HG02852 (cell line): Measurements from ENCODE around the gene CIT.
"Not testable (repeated sequence)": the region's sequence is repeated elsewhere in the genome, so short reads cannot be mapped to it uniquely, and the experiment has no call there.

Source experiments
- ATAC-seq: cut with Tn5 transposase; IDR thresholded peaks from one replicate; pipeline ENCODE4 v1.9.1; 2021; ENCODE audit warnings: mild to moderate bottlenecking, moderate library complexity; ENCODE audit not compliant: unreplicated experiment

Gene CIT

GRCh38 chr12:119746169-119746568 lies 131.0 kb downstream of the CIT start:
- ATAC-seq = no peak

- no peak for ATAC-seq
Measured at GRCh38 chr12:119744900-119745606, 132.1 kb downstream of the CIT start.

DNA sequence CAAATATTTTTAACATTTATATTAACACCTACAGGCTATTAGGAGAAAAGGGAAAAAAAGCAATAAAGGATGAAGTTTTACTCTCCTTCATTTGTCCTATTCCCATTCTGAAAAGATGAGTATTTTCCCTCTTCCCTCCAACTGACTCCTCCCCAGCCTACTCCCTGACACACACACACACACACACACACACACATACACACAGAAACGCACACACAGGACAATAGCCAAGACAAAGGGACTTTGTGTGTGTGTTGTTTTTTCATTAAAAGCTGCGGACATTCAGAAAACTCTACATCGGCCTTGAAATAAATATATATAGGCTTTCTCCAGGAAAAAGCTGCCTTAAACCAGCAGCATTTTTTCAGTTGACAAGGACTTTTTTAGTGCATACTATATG lies 134.4 kb downstream of the CIT start:
- no peak for ATAC-seq

DNA sequence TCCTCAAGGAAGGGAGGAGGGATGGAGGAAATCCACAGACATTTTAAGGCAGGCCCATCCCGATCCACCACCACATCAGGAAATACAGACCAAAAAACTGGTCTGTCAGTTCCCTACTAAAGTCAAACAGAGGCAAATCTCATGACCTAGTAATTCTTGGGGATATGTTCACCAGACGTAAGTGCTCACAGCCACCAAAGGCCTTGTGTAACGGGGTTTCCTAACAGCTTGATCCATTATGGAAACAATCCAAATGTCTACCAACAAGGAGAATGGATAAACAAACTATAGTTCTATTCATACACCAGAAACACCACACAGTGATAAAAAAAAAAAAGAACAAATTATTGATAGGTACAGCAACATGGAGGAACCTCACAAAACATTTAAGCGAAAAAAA lies 136.3 kb downstream of the CIT start:
- no peak for ATAC-seq

DNA sequence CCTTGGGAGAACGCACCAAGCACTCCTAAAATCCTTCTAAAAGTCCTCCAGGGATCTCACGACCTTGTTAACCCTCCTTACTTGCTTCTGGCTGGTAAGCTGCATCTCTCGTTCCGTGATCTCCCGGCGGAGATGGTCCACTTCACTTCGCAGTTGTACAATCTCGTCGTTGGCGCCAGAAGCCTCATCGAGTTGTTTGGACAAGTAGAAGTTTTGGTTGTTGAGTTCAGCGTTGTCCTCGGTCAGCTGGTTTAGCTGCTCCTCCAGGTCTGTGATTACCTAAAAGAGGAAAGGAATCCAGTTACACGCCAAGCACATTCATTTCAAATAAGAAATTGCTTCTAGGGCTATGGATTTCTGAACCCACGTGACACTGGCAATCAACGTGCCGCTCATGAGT lies 142.0 kb downstream of the CIT start:
- no peak for ATAC-seq

GRCh38 chr12:119730381-119730780 lies 146.7 kb downstream of the CIT start:
- no peak for ATAC-seq

- no peak for ATAC-seq
Measured at GRCh38 chr12:119729871-119730270, 147.2 kb downstream of the CIT start.

DNA sequence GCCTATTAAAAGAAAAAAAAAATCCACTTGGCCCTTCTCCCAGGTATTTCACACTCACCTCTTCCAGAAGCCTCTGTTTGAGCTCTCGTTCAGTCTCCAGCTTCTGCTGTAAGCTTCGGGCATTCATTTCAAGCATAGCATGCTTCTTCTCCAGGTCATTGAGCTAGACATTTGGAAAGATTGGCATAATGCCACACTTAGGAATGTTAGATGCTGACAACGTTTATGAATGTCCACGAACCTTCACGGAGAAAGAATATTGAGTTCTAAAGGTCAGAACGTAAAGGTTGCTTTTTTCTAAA lies 148.7 kb downstream of the CIT start:
- no peak for ATAC-seq

DNA sequence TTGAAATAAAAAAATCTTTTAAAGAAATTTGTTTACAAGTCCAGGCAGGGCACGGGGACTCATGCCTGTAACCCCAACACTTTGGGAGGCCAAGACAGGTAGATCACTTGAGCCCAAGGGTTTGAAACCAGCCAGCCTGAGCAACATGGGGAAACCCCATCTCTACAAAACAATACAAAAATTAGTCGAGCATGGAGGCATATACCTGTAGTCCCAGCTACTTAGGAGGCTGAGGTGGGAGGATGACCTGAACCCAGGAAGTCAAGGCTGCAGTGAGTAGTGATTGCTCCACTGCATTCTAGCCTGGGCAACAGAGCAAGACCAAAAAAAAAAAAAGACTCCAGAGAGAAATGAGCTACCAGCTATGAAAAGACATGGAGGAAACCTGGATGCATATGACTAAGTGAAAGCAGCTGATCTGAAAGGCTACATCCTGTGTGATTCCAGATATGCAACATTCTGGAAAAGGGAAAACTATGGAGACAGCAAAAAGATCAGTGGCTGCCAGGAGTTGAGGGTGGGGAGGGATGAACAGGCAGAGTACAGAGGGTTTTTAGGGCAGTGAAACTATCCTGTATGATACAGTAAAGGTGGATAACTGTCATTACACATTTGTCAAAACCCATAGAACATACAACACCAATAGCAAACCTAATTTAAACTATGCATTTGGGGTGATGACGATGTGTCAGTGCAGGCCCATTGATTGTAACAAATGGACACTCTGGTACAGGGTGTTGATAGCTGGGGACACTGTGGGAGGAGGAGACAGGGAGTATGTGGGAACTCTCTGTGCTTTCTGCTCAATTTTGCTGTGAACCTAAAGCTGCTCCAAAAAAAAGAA lies 149.3 kb downstream of the CIT start:
- ATAC-seq = no peak

- no peak for ATAC-seq
Measured at GRCh38 chr12:119725523-119725922, 151.6 kb downstream of the CIT start.

DNA sequence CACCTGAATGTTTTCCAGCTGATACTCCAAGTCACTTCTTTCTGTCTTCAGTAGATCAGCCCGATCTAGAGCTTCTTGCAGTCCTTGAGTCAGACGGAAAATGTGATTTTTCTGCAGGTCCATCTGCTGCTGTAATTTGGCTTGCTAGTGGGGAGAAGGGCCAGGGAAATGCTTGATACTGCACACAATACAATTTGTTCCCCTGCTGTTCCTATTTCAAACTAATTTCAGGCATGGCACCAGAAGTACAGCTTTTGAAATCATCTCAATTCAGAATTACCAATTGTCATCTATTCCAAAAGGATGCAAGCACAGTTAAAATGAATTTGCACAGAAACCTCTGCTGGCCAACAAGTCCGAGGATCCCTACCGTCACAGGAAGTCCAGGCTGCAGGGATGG lies 155.8 kb downstream of the CIT start:
- ATAC-seq = no peak

DNA sequence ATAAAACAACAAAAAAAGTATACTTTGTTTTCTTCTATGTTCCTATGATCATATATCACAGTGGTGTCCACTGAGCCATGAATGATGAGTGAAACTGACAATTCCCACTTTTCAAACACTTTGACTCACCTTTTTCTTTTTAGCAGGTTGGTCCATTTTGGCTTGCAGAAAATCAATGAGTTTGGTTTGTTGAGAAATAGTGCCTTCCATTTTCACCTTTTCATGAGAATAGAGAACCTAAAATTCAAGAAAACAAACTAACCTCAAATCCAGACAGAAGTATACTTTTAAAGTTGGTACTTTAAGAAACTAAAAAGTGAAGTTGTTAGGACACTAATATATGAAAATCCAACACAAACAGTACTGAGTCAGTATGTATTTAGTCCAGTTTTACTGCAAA lies 156.8 kb downstream of the CIT start:
- no peak for ATAC-seq

- ATAC-seq = no peak
Measured at GRCh38 chr12:119718141-119718540, 159.0 kb downstream of the CIT start.

DNA sequence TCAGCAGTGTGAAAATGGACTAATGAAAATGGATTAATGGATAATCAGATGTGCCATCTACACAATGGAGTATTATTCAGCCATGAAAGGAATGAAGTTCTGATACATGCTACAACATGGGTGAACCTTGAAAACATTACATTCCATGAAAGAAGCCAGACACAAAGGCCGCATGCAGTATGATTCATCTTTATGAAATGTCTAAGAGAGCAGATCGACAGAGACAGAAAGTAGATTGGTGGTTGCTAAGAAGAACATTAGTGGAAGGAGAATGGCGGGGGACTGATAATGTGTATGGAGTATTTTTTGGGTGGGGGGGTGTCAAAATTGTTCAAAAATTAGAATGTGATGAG lies 161.9 kb downstream of the CIT start:
- no peak for ATAC-seq

DNA sequence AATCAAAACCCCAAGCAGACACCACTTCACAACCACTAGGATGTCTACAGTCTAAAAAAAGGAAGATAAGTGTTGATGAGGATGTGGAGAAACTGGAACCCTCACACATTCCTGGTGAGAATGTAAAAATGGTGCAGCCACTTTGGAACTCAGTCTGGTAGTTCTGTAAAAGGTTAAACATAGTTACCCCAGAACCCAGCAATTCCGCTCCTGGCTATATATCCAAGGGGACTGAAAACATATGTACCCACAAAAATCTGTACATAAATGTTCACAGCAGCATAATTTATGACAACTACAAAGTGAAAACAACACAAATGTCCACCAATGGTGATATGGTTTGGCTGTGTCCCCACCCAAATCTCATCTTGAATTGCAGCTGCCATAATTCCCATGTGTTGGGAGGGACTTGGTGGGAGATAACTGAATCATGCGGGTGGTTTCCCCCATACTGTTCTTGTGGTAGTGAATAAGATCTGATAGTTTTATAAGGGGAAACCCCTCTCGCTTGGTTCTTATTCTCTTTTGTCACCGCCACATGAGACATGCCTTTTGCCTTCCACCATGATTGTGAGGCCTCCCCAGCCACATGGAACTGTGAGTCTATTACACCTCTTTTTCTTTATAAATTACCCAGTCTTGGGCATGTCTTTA lies 162.4 kb downstream of the CIT start:
- no peak for ATAC-seq

DNA sequence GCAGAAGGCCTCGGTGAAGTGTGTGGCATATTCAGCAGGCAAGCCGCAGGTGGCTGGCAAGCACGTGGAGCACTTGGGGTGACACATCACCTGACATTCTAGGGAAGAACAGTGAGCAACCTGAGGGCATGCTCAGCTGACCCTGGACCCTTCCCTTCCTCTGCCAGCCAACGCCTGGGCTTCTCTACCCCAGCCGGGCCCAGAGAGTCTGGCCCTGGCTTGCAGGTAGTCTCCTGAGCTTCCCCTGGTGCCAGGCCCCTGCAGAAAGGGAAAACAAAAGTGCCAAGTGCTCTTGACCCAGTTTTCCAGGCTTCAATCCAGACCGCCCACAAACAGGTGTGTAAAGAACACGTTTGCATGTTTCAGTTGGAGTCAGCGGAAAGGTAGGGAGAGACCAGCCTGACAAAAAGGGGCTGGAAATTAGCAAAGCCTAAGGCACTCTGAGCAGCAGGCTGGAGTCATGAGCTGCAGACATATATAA lies 163.5 kb downstream of the CIT start:
- ATAC-seq = no peak

DNA sequence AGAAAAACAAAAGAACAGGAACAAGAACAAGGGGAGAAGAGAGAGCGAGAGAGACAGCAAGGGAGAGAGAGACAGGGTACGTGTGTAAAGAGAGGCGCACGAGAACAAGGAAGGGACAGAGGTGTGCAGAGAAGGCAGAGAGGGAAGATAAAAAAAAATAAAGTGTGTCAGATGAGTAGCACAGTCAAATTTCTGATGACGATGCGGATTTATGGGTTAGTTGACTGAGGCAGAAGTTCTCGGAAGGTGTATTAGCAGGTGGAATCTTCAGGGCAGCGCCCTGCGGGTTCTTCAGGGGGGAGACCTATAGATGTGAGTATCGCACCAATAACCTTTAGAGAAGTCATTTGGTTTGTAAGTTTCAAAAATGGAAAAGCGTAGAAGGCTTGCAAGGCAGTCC lies 164.4 kb downstream of the CIT start:
- no peak for ATAC-seq

DNA sequence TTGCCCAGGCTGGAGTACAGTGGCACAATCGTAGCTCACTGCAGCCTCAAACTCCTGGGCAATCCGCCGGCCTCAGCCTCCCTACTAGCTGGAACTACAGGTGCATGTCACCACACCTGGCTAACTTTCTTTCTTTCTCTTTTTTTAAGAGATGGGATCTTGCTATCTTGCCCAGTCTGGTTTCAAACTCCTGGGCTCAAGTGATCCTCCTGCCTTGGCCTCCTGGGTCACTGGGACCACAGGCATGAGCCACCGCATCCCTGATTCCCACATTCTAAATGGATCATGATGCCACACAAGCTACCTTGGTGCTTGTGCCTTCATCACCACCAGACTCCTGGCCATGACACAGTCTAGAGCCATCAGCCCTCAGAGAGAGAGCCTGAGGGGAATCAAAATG lies 165.4 kb downstream of the CIT start:
- ATAC-seq = no peak

DNA sequence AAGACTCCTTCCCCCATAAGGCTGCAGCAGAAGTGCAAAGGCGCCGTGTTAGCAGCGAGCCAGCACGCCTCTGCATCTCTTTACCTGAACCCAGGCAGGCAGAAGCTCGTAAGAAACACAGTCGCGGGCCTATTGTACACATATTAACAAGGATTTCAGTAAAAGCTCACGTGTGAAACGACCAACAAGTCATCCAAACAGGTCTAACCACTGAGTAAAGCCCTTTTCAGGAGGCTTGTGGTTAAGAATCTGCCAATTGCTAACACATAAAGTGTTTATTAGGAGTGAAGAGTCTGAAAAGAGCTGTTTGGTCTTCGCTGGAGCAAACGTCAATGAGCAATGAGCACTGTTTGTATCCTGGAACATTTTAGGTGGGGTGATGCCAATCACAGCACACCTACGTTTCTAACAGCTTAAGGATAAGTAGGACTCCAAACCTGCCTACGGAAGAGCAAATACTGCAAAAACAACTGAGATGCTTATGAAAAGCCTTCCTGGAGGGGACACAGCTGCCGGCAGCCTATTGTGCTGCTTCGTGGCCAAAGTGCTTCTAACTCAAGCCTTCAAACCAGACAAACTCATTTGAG lies 166.1 kb downstream of the CIT start:
- no peak for ATAC-seq

GRCh38 chr12:119710374-119710964 lies 166.7 kb downstream of the CIT start:
- ATAC-seq = no peak

DNA sequence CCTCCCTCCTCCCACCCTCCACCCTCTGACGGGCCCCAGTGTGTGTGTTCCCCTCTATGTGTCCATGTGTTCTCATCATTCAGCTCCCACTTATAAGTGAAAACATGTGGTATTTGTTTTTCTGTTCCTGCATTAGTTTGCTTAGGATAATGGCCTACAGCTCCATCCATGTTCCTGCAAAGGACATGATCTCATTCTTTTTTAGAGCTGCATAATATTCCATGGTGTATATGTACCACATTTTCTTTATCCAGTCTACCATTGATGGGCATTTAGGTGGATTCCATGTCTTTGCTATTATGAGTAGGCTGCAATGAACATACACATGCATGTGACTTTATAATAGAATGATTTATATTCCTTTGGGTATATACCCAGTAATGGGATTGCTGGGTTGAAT lies 170.7 kb downstream of the CIT start:
- not testable (repeated sequence) for ATAC-seq
